Inflammatory macrophage treated with lipopolysaccharide for 4 hours (primary cell): Measurements from ENCODE around the gene AIF1.

Experiments
- DNase-seq: peaks from one replicate; pipeline ENCODE4 v3.0.0-alpha.2; 2020

The AIF1 gene

GRCh38 chr6:31665501-31666336, 50.7 kb downstream of the AIF1 start, which contains the start of gene CSNK2B:
TSS of gene CSNK2B (plus strand) at chr6:31666080. CDS start at chr6:31666832, 752 bp downstream.
- DNase-seq: peak; percentile 98

DNA sequence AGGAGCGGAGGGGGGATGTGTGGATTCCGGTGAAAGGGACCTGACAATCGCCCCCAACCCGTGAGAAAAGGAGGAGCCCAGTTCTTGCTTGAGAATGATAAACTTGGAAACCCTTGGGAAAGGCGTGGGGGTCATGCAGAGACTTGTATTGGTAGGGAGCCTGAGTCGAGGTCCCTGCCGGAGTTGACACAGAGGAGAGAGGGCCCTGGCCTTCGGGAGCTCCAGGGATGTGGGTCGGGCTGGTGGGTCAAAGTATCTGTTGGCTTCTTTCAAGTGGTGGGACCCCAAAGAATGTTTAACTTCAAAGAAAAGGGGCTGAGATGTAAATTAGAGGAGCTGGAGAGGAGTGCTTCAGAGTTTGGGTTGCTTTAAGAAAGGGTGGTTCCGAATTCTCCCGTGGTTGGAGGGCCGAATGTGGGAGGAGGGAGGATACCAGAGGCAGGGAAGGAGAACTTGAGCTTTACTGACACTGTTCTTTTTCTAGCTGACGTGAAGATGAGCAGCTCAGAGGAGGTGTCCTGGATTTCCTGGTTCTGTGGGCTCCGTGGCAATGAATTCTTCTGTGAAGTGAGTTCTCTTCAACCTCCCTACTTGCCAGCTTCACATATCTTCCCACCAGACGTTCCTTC, 51.4 kb downstream of the AIF1 start:
- DNase-seq: peak; percentile 72
